HCT116 (cell line): ENCODE results near the gene PPP6R3. TPM values are rescaled to one million over a fixed set of nuclear protein-coding genes. Genes with fewer than 3 reads are reported as not detected.
A peak's percentile ranks its signal among the peaks of the same experiment; 100 is the strongest.

Source experiments
- ATAC-seq: fragments of 200-7000 bp; cut with Tn5 transposase; 2 replicates; pipeline ENCODE4 v1.9.1; 2020; ENCODE audit warnings: mild to moderate bottlenecking, moderate library complexity
- BruUV-seq: library from RNA; stranded (reverse); fragments of 400-500 nt; replicated peaks from 2 replicates; lab custom pipeline; 2021; lab: Mats Ljungman, UMichigan
- CTCF ChIA-PET: fragments of 300-600 bp; sonication (Branson Sonifier 250); formaldehyde crosslinking; loops from one replicate; lab custom pipeline; 2021; ENCODE audit warnings: antibody characterized with exemption; lab: Charles Lee
- POLR2A ChIA-PET: fragments of 300-600, 350-600 bp; sonication (Branson Sonifier 250); formaldehyde crosslinking; loops from one replicate; lab custom pipeline; 2021; ENCODE audit warnings: antibody characterized with exemption; lab: Charles Lee
- RAD21 ChIA-PET, 2 experiments: fragments of 300-600 bp; sonication (Branson Sonifier 250); formaldehyde crosslinking; loops; one replicate each; lab custom pipeline; 2023; ENCODE audit warnings: low total read pairs in 2 of 2; ENCODE audit not compliant: uncharacterized antibody in 2 of 2, unreplicated experiment in 2 of 2, low non-redundant PET in 1 of 2; lab: Charles Lee
- DNase-seq: peaks from one replicate; pipeline ENCODE4 v3.0.0-alpha.2; 2010; ENCODE audit warnings: low read depth, low spot score
- H2AFZ ChIP-seq: fragments of 200-600 bp; shearing (Covaris generic), sonication (generic); 2 replicates; pipeline ENCODE4 v1.6.1; 2017; ENCODE audit warnings: low read depth, mixed run types, mixed read lengths, antibody characterized with exemption, low read length; ENCODE audit not compliant: poor library complexity, severe bottlenecking
- H3K27ac ChIP-seq: 2 replicates; pipeline ENCODE4 v1.5.1; 2012; ENCODE audit warnings: low read depth, low read length
- H3K27me3 ChIP-seq: fragments of 200-600 bp; sonication (generic); 2 replicates; pipeline ENCODE4 v1.6.1; 2016; ENCODE audit warnings: mixed run types, low read length, mixed read lengths; ENCODE audit not compliant: insufficient read depth
- H3K36me3 ChIP-seq, 2 experiments: fragments of 200-500 bp in 1 of 2; fragments of 200-600 bp in 1 of 2; sonication (Bioruptor generic) in 1 of 2; sonication (generic) in 1 of 2; 2 replicates each; pipeline versions ENCODE4 v1.5.1 to v1.6.1; 2014 to 2016; ENCODE audit warnings: low read length in 2 of 2, inconsistent platforms in 1 of 2, mixed read lengths in 1 of 2, mixed run types in 1 of 2; ENCODE audit not compliant: insufficient read depth in 2 of 2, control insufficient read depth in 1 of 2
- H3K4me1 ChIP-seq, 2 experiments: fragments of 200-600 bp in 1 of 2; sonication (generic) in 1 of 2; 2 replicates each; pipeline versions ENCODE4 v1.5.1 to v1.6.1; 2012 to 2017; ENCODE audit warnings: low read length in 2 of 2, inconsistent platforms in 1 of 2, mild to moderate bottlenecking in 1 of 2, mixed read lengths in 1 of 2, mixed run types in 1 of 2, moderate library complexity in 1 of 2; ENCODE audit not compliant: insufficient read depth in 2 of 2, control insufficient read depth in 1 of 2
- H3K4me2 ChIP-seq: fragments of 200-600 bp; sonication (generic); 2 replicates; pipeline ENCODE4 v1.6.1; 2017; ENCODE audit warnings: mixed run types, low read length, mixed read lengths
- H3K4me3 ChIP-seq, 2 experiments: fragments of 200-600 bp in 1 of 2; sonication (generic) in 1 of 2; replicated peaks in 1 of 2; 2 replicates each; pipeline ENCODE4 v1.5.1; 2011 to 2016; ENCODE audit warnings: low read length in 2 of 2, control low read depth in 1 of 2, low read depth in 1 of 2, mild to moderate bottlenecking in 1 of 2, mixed read lengths in 1 of 2, mixed run types in 1 of 2
- H3K79me2 ChIP-seq: fragments of 200-600 bp; sonication (generic); 2 replicates; pipeline ENCODE4 v1.6.1; 2017; ENCODE audit warnings: mild to moderate bottlenecking, mixed run types, low read length, moderate library complexity, mixed read lengths; ENCODE audit not compliant: insufficient read depth
- H3K9ac ChIP-seq: fragments of 200-600 bp; sonication (generic); 2 replicates; pipeline ENCODE4 v1.6.1; 2016; ENCODE audit warnings: low read length, mixed read lengths
- H3K9me2 ChIP-seq: fragments of 200-600 bp; sonication (generic), shearing (Covaris generic); 2 replicates; pipeline ENCODE4 v1.6.1; 2017; ENCODE audit warnings: mixed run types, mild to moderate bottlenecking, moderate library complexity; ENCODE audit not compliant: insufficient read depth
- H3K9me3 ChIP-seq, 2 experiments: fragments of 200-500 bp in 1 of 2; fragments of 200-600 bp in 1 of 2; sonication (Bioruptor generic) in 1 of 2; sonication (generic) in 1 of 2; 2 replicates each; pipeline ENCODE4 v1.6.1; 2014 to 2017; ENCODE audit warnings: low read length in 2 of 2, mixed read lengths in 2 of 2, inconsistent platforms in 1 of 2, low read depth in 1 of 2, mild to moderate bottlenecking in 1 of 2, mixed run types in 1 of 2, moderate library complexity in 1 of 2; ENCODE audit not compliant: control insufficient read depth in 1 of 2, insufficient read depth in 1 of 2
- H4K20me1 ChIP-seq: fragments of 200-600 bp; sonication (generic), shearing (Covaris generic); 2 replicates; pipeline ENCODE4 v1.6.1; 2017; ENCODE audit warnings: mixed run types, mild to moderate bottlenecking, moderate library complexity; ENCODE audit not compliant: insufficient read depth
- CEBPB ChIP-seq: IDR thresholded peaks from 2 replicates; pipeline ENCODE4 v1.6.1; 2012; ENCODE audit warnings: low read depth
- EGR1 ChIP-seq: IDR thresholded peaks from 2 replicates; pipeline ENCODE4 v1.6.1; 2012; ENCODE audit warnings: low read depth
- EZH2 ChIP-seq: fragments of 200-600 bp; sonication (generic); IDR thresholded peaks from 2 replicates; pipeline ENCODE4 v1.6.1; 2017; ENCODE audit warnings: antibody characterized with exemption, mixed run types
- FOSL1 ChIP-seq: IDR thresholded peaks from 2 replicates; pipeline ENCODE4 v1.6.1; 2012; ENCODE audit warnings: low read depth
- POLR2AphosphoS5 ChIP-seq: IDR thresholded peaks from 2 replicates; pipeline ENCODE4 v1.6.1; 2011; ENCODE audit warnings: mild to moderate bottlenecking, low read depth, low read length, moderate library complexity
- SIN3A ChIP-seq: IDR thresholded peaks from 2 replicates; pipeline ENCODE4 v1.6.1; 2012; ENCODE audit warnings: low read depth
- SRF ChIP-seq: IDR thresholded peaks from 2 replicates; pipeline ENCODE4 v1.6.1; 2012; ENCODE audit warnings: low read depth
- TCF7L2 ChIP-seq: IDR thresholded peaks from 2 replicates; pipeline ENCODE4 v1.7.0; 2011; ENCODE audit warnings: borderline replicate concordance, inconsistent platforms; ENCODE audit not compliant: insufficient read depth, insufficient read length; ENCODE audit errors: extremely low read depth
- ZFX ChIP-seq: fragments of 450-650 bp; IDR thresholded peaks from 2 replicates; pipeline ENCODE4 v1.6.1; 2017
- intact Hi-C: fragments of 100-400 bp; cut with micrococcal nuclease; formaldehyde crosslinking; loops from 2 replicates; pipeline ENCODE4 v1.10.0; 2022
- total RNA-seq: library from RNA; stranded (reverse); gene quantifications from one replicate; pipeline ENCODE4 v1.2.1, GENCODE V29; 2021; ENCODE audit not compliant: unreplicated experiment
- TF ChIP-seq, protein P1 (sequence below), 3 experiments: fragments of 200-600 bp in 1 of 3; sonication (generic) in 1 of 3; IDR thresholded peaks in 2 of 3; conservative IDR thresholded peaks in 1 of 3; 2 replicates each; pipeline ENCODE4 v1.5.1; 2012 to 2017; ENCODE audit warnings: low read depth in 2 of 3, low read length in 2 of 3, antibody characterized with exemption in 1 of 3, borderline replicate concordance in 1 of 3, control low read depth in 1 of 3, mild to moderate bottlenecking in 1 of 3, mixed read lengths in 1 of 3, mixed run types in 1 of 3, moderate library complexity in 1 of 3; ENCODE audit not compliant: insufficient read depth in 1 of 3

The PPP6R3 gene
- total RNA-seq, 1 experiment from 2014 or later, result 113 TPM

DNA sequence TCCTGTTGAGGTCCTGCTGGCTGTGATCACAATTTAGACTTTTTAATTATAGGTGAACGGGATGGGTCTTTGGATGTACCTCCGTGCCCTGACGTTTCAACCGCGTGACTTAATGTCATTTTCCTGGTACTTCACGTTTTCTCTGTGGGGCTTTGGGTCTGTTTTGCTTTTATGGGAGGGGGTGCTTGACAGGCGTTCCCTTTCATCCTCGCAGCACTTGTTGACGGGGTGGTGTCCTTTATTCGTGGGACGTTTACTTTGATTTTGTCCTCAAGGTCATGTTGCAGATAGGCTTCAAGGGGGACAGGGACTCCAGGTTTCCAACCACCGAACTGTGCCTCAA lies 994 bp downstream of the PPP6R3 start:
- DNase-seq (no peak), ATAC-seq (no peak)
- ChIA-PET RAD21 (no interaction called here), POLR2A (no interaction called here), CTCF (no interaction called here)
- Histone ChIP-seq H3K4me3 (peak overlapping the region; percentile 67 to 81), H3K4me1 (peaks cover 10 to 26% of the 10 kb centered on the region in 2 experiments), H3K79me2 (peaks cover 59% of the 10 kb centered on the region), H3K9me3 (no peaks in the 10 kb centered on the region), H3K9ac (peak overlapping the region; percentile 86), H3K27me3 (no peaks in the 10 kb centered on the region), H3K9me2 (no peaks in the 10 kb centered on the region), H3K27ac (no peak overlapping the region), H3K36me3 (no peaks in the 10 kb centered on the region; a peak in 1 of 4 replicates), H3K4me2 (peak overlapping the region; percentile 99), H2AFZ (no peak overlapping the region), H4K20me1 (peaks cover 37% of the 10 kb centered on the region)
- intact Hi-C loops, result no loop called here
- TF ChIP-seq CEBPB, result no peak
- no peak for TF ChIP-seq EGR1
- TF ChIP-seq TCF7L2, result peak; percentile 50
- 0 out of 2 replicates have a peak, but pooled peaks have one; percentile 32 for TF ChIP-seq SIN3A
- BruUV-seq, result no TSS peak

DNA sequence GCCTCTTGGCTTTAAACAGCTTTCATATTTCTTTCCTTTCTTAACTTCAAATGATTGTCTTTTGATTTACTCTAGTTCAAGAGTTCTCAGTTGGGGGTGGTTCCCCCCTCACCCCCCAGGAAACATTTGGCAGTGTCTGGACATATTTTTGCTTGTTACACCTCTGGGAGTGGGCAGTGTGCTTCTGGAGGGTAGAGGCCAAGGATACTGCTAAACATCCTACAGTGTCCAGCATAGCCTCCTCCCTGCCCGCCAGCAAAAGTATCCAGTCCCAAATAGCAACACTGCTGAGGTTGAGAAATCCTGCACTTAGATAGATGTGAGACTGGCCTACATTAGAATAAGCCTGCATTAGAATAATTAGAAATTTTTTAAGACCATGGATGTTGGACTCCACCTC lies 3.2 kb downstream of the PPP6R3 start:
- DNase-seq (no peak), ATAC-seq (no peak)
- Histone ChIP-seq H2AFZ (no peak overlapping the region), H3K4me2 (no peak overlapping the region), H4K20me1 (peaks cover 46% of the 10 kb centered on the region), H3K36me3 (no peaks in the 10 kb centered on the region; a peak in 1 of 4 replicates), H3K4me1 (peaks cover 10 to 31% of the 10 kb centered on the region in 2 experiments), H3K79me2 (peaks cover 81% of the 10 kb centered on the region), H3K27me3 (no peaks in the 10 kb centered on the region), H3K9me2 (no peaks in the 10 kb centered on the region), H3K9me3 (no peaks in the 10 kb centered on the region), H3K9ac (no peak overlapping the region), H3K4me3 (no peak overlapping the region), H3K27ac (no peak overlapping the region)
- no peak for TF ChIP-seq EZH2
- TF ChIP-seq ZFX, result no peak
- TF ChIP-seq EGR1, result no peak
- no peak for TF ChIP-seq POLR2AphosphoS5
- TF ChIP-seq SRF, result no peak
- TF ChIP-seq, protein P1, sequence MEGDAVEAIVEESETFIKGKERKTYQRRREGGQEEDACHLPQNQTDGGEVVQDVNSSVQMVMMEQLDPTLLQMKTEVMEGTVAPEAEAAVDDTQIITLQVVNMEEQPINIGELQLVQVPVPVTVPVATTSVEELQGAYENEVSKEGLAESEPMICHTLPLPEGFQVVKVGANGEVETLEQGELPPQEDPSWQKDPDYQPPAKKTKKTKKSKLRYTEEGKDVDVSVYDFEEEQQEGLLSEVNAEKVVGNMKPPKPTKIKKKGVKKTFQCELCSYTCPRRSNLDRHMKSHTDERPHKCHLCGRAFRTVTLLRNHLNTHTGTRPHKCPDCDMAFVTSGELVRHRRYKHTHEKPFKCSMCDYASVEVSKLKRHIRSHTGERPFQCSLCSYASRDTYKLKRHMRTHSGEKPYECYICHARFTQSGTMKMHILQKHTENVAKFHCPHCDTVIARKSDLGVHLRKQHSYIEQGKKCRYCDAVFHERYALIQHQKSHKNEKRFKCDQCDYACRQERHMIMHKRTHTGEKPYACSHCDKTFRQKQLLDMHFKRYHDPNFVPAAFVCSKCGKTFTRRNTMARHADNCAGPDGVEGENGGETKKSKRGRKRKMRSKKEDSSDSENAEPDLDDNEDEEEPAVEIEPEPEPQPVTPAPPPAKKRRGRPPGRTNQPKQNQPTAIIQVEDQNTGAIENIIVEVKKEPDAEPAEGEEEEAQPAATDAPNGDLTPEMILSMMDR (IDR thresholded peaks at IDR 0.05 in 2 of 3, conservative IDR thresholded peaks at IDR 0.05 in 1 of 3; ENCODE audit: borderline replicate concordance in 1 of 3, insufficient read depth in 1 of 3, low read depth in 2 of 3, low read length in 2 of 3), result no peak
- TF ChIP-seq FOSL1, result no peak
- POLR2A ChIA-PET, result no interaction called here
- intact Hi-C loops, result no loop called here
- no TSS peak for BruUV-seq
- RAD21 ChIA-PET, result no interaction called here
- CTCF ChIA-PET, result no interaction called here
